GM18951 (cell line): ENCODE measurements around the gene RABEPK.

Source experiments
- POLR2A ChIP-seq: IDR thresholded peaks from 4 replicates; pipeline ENCODE4 v1.6.1; 2011; ENCODE audit warnings: mild to moderate bottlenecking; ENCODE audit not compliant: insufficient read length, insufficient read depth; ENCODE audit errors: extremely low read depth
- in situ Hi-C: fragments of 300-500 bp; cut with MboI; formaldehyde crosslinking; loops from one replicate; pipeline ENCODE4 v1.12.0; 2022; ENCODE audit warnings: low sequenced_read_pairs, mixed read lengths, inconsistent platforms; ENCODE audit not compliant: unreplicated experiment

The RABEPK gene

GRCh38 chr9:125272697-125273096 is 72.4 kb downstream of the RABEPK start:
- no peak for TF ChIP-seq POLR2A
- in situ Hi-C loops = no loop called here

GRCh38 chr9:125276771-125277170 is 76.4 kb downstream of the RABEPK start:
- in situ Hi-C loops = no loop called here
- no peak for TF ChIP-seq POLR2A

GRCh38 chr9:125277411-125277810 is 77.1 kb downstream of the RABEPK start:
- no peak for TF ChIP-seq POLR2A
- in situ Hi-C loops = no loop called here

GRCh38 chr9:125280945-125281344 is 80.6 kb downstream of the RABEPK start:
- TF ChIP-seq POLR2A = no peak
- in situ Hi-C loops = no loop called here
